Chondrocyte (in vitro differentiated cells): Measurements from ENCODE around the gene JARID2. TPM values are rescaled to one million over a fixed set of nuclear protein-coding genes. Genes with fewer than 3 reads are reported as not detected.

Experiments used
- DNase-seq: peaks from one replicate; pipeline ENCODE4 v3.0.0; 2021; ENCODE audit warnings: mixed read lengths, low spot score
- H3K27ac Mint-ChIP-seq: one replicate; pipeline ENCODE4 v1.8.0; 2021; ENCODE audit warnings: mild to moderate bottlenecking, moderate library complexity, mixed read lengths; ENCODE audit not compliant: unreplicated experiment
- H3K27me3 Mint-ChIP-seq: 2 replicates; pipeline ENCODE4 v1.8.0; 2021; ENCODE audit warnings: low read depth, mixed read lengths
- H3K36me3 Mint-ChIP-seq: 2 replicates; pipeline ENCODE4 v1.8.0; 2021; ENCODE audit warnings: low read depth, mixed read lengths
- H3K4me1 Mint-ChIP-seq: 2 replicates; pipeline ENCODE4 v1.8.0; 2021; ENCODE audit warnings: low read depth, mild to moderate bottlenecking, mixed read lengths
- H3K4me3 Mint-ChIP-seq: one replicate; pipeline ENCODE4 v1.8.0; 2021; ENCODE audit warnings: mild to moderate bottlenecking, moderate library complexity, mixed read lengths; ENCODE audit not compliant: unreplicated experiment
- H3K9me3 Mint-ChIP-seq: 2 replicates; pipeline ENCODE4 v1.8.0; 2021; ENCODE audit warnings: low read depth, mixed read lengths
- total RNA-seq: library from RNA; stranded (reverse); gene quantifications from 3 replicates; pipeline ENCODE4 v1.2.1, GENCODE V29; 2021
- TF ChIP-seq, protein P1 (sequence below): fragments of 200-600 bp; sonication (generic); IDR thresholded peaks from 2 replicates; pipeline ENCODE4 v1.5.0; 2021; ENCODE audit warnings: antibody characterized with exemption, mild to moderate bottlenecking, moderate library complexity

Gene JARID2
- total RNA-seq, 1 donor from 2014 or later, result 9.9 TPM

DNA sequence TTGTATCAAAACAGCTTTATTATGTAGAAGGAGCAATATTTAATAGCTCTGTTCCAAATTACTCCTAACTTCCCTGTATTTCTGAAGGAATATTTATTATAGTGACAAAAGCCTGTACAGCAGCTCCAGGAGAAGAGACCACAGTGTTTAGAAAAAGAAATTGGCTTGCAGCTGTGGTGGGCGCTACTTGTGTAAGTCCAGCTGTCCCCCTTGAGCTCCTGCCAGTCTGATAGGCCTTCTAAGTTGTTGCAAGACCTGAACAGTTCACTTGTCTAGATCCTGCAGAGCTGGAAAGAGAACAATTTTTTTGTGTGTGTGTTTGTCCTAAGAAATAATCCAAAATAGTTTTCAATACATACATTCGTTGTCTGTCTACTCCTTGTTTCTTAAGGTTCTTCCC, 86.6 kb downstream of the JARID2 start:
- no peak for DNase-seq
- Mint-ChIP-seq H3K4me1 (peaks cover 30% of the 10 kb centered on the region), H3K9me3 (no peaks in the 10 kb centered on the region), H3K27ac (no peak overlapping the region), H3K4me3 (no peak overlapping the region), H3K27me3 (no peaks in the 10 kb centered on the region), H3K36me3 (no peaks in the 10 kb centered on the region)
- TF ChIP-seq, protein P1, sequence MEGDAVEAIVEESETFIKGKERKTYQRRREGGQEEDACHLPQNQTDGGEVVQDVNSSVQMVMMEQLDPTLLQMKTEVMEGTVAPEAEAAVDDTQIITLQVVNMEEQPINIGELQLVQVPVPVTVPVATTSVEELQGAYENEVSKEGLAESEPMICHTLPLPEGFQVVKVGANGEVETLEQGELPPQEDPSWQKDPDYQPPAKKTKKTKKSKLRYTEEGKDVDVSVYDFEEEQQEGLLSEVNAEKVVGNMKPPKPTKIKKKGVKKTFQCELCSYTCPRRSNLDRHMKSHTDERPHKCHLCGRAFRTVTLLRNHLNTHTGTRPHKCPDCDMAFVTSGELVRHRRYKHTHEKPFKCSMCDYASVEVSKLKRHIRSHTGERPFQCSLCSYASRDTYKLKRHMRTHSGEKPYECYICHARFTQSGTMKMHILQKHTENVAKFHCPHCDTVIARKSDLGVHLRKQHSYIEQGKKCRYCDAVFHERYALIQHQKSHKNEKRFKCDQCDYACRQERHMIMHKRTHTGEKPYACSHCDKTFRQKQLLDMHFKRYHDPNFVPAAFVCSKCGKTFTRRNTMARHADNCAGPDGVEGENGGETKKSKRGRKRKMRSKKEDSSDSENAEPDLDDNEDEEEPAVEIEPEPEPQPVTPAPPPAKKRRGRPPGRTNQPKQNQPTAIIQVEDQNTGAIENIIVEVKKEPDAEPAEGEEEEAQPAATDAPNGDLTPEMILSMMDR, result no peak

DNA sequence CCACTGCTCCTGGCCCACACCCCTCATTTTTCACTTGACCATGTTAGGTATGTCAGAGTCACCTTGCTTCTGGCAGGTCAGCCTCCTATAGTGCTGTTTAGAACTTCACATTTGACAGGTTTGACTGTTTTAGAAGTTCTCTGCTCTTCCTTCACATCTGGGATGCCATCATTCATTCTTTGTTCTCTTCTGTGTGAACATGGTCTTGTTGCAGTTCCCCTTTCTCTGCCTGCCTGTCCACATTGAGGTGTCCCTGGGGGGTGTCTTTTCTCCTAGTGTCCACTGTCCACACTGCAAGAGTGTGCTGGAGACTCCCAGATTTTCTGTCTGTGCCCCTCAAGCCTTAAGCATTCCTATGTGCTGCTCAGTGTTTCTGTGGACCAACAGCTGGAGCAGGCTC, 89.5 kb downstream of the JARID2 start:
- Mint-ChIP-seq H3K4me1 (peaks cover 11% of the 10 kb centered on the region), H3K4me3 (no peak overlapping the region), H3K27me3 (no peaks in the 10 kb centered on the region), H3K36me3 (no peaks in the 10 kb centered on the region), H3K9me3 (no peaks in the 10 kb centered on the region), H3K27ac (no peak overlapping the region)
- TF ChIP-seq, protein P1, result no peak
- no peak for DNase-seq

DNA sequence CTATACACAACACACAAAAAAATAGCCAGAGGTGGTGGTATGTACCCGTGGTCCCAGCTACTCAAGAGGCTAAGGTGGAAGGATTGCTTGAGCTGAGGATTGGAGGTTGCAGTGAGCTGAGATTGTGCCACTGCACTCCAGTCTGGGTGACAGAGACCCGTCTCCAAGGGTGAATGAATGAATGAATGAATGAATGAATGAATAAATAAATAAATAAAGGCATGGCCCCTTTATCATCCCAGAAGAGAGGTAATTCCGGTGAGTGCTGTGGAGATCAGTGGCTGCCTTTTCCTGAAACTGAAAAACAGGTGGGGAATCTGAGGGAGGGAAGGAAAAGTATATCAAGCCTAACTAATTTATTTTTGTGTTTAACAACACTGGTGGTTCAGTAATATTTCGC, 90.0 kb downstream of the JARID2 start:
- DNase-seq, result no peak
- Mint-ChIP-seq H3K4me1 (peaks cover 10% of the 10 kb centered on the region), H3K27ac (no peak overlapping the region), H3K27me3 (no peaks in the 10 kb centered on the region), H3K4me3 (no peak overlapping the region), H3K9me3 (no peaks in the 10 kb centered on the region), H3K36me3 (no peaks in the 10 kb centered on the region)
- TF ChIP-seq, protein P1, result no peak

DNA sequence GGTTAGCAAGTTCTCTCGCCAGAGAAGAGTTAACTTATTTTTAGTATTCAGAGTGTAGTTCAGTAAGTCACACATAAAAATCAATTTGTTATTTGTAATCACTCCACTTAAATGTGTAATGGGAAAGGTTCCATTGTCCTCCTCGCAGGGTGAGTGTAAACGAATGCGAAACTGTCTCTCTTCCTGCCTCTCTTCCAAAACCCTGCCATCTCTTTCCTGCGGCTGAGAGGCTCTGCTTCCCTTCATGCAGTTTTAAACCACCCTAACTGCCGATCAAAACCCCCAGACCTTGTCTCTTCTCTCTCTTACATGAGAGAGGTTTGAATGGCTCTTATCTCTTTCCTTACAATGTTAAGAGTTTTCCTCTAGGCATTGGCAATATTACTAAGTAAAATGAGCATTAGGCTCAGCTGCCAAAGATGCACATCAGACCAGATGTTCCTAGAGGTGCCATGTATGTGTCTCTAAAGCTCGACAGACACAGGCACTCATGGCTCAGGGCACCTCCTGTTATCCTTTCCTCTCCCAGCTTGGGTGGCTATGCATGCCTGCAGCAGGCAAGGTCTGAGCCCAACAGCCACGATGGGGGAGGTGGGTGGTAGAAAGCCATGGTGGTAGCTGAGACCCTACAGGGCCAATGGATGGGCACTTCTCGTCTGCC, 91.2 kb downstream of the JARID2 start:
- TF ChIP-seq, protein P1, result no peak
- no peak for DNase-seq
- H3K27me3 Mint-ChIP-seq, result no peaks in the 10 kb centered on the region
- no peak overlapping the region for H3K27ac Mint-ChIP-seq
- H3K36me3 Mint-ChIP-seq, result no peaks in the 10 kb centered on the region
- no peak overlapping the region for H3K4me3 Mint-ChIP-seq
- peaks cover 13% of the 10 kb centered on the region for H3K4me1 Mint-ChIP-seq
- no peaks in the 10 kb centered on the region for H3K9me3 Mint-ChIP-seq

DNA sequence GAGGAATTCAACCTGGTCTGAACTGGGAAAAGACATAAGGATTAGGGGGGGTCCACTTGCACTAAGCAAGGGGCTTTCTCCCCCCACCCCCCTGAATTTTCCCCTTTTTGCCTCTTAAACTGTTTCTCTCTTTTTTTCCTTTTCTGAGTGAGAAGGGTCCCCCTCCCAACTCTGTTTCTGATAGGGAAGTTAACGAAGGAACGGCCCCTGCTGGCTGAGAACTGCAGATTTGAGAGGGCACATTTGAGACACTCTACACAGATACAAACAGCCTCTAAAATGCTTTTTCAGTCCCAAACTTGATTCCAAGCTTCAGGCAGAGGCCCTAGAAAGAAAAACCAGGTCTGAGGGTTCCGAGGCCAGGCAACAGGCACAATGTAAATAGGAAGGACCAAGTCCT, 91.7 kb downstream of the JARID2 start:
- peaks cover 13% of the 10 kb centered on the region for H3K4me1 Mint-ChIP-seq
- no peak overlapping the region for H3K27ac Mint-ChIP-seq
- H3K27me3 Mint-ChIP-seq, result no peaks in the 10 kb centered on the region
- no peaks in the 10 kb centered on the region for H3K36me3 Mint-ChIP-seq
- TF ChIP-seq, protein P1, result no peak
- no peak for DNase-seq
- H3K9me3 Mint-ChIP-seq, result no peaks in the 10 kb centered on the region
- H3K4me3 Mint-ChIP-seq, result no peak overlapping the region
